Measurements from ENCODE around the gene TELO2.
"Not testable (repeated sequence)": the region's sequence is repeated elsewhere in the genome, so short reads cannot be mapped to it uniquely, and the experiment has no call there.

Gene TELO2

GRCh38 chr16:1475552-1476114 is 17.5 kb upstream of the TELO2 start:
- TF ChIP-seq, protein P1, sequence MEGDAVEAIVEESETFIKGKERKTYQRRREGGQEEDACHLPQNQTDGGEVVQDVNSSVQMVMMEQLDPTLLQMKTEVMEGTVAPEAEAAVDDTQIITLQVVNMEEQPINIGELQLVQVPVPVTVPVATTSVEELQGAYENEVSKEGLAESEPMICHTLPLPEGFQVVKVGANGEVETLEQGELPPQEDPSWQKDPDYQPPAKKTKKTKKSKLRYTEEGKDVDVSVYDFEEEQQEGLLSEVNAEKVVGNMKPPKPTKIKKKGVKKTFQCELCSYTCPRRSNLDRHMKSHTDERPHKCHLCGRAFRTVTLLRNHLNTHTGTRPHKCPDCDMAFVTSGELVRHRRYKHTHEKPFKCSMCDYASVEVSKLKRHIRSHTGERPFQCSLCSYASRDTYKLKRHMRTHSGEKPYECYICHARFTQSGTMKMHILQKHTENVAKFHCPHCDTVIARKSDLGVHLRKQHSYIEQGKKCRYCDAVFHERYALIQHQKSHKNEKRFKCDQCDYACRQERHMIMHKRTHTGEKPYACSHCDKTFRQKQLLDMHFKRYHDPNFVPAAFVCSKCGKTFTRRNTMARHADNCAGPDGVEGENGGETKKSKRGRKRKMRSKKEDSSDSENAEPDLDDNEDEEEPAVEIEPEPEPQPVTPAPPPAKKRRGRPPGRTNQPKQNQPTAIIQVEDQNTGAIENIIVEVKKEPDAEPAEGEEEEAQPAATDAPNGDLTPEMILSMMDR (conservative IDR thresholded peaks at IDR 0.05; ENCODE audit: low read depth, low read length), result no peak
- peak overlapping the region; percentile 80 for H3K4me3 ChIP-seq (ENCODE audit: low read depth, low read length)
- no peak for DNase-seq (ENCODE audit: low read depth)

- DNase-seq (ENCODE audit: low read depth), result no peak
- TF ChIP-seq, protein P1 (conservative IDR thresholded peaks at IDR 0.05; ENCODE audit: low read depth, low read length), result no peak
- H3K4me3 ChIP-seq (ENCODE audit: low read depth, low read length), result no peak overlapping the region
Observed at GRCh38 chr16:1477033-1477432, 16.1 kb upstream of the TELO2 start.

DNA sequence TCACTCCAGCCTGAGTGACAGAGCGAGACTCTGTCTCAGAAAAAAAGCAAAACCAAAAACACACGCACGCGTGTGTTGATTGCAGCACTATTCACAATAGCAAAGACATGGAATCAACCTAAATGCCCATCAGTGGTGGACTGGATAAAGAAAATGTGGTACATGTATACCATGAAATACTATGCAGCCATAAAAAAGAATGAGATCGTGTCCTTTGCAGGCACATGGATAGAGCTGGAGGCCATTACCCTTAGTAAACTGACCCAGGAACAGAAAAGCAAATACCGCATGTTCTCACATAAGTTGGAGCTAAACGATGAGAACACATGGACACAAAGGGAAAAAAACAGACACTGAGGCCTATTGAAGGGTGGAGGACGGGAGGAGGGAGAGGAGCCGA is 14.2 kb upstream of the TELO2 start:
- DNase-seq (ENCODE audit: low read depth); H3K4me3 ChIP-seq (ENCODE audit: low read depth, low read length): not testable (repeated sequence)

GRCh38 chr16:1481906-1482835 is 11.0 kb upstream of the TELO2 start:
- H3K4me3 ChIP-seq (ENCODE audit: low read depth, low read length), result no peak overlapping the region
- DNase-seq (ENCODE audit: low read depth), result no peak
- TF ChIP-seq, protein P1 (conservative IDR thresholded peaks at IDR 0.05; ENCODE audit: low read depth, low read length), result no peak

DNA sequence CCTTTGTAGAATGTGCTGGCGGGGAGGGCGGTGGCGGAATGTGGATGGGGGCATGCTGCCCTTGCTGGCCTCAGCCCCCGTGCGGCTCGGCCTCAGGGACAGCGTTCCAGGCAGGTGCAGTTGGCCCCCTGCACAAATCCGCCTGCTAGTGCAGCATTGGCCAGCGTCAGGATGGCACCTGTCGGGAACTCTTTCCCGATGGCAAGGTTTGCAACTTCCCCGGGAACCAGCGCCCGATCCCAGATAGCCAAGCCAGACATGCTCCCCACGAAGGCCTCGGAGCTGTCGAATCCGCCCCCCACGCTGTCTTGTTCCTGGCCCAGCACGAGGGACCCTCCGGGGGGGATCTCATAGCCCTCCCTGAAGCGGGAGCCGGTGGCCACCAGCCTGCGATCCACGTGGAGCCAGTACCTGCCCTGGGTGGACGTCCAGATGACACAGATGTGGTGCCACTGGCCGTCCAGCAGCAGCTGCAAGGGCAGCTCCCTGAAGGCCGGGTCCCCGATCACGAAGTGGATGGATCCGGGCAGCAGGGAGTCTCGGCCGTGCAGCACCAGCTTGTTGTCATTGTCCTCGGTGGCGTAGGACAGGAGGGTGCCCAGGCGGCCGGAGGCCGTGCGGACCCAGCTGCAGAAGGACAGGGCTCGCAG is 7.2 kb upstream of the TELO2 start:
- no peak for DNase-seq (ENCODE audit: low read depth)
- TF ChIP-seq, protein P1 (conservative IDR thresholded peaks at IDR 0.05; ENCODE audit: low read depth, low read length), result no peak
- no peak overlapping the region for H3K4me3 ChIP-seq (ENCODE audit: low read depth, low read length)

- no peak overlapping the region for H3K4me3 ChIP-seq (ENCODE audit: low read depth, low read length)
- TF ChIP-seq, protein P1 (conservative IDR thresholded peaks at IDR 0.05; ENCODE audit: low read depth, low read length), result no peak
- DNase-seq (ENCODE audit: low read depth), result no peak
Observed at GRCh38 chr16:1486551-1487390, 6.4 kb upstream of the TELO2 start.

Measured in choroid plexus epithelial cell (primary cell).